GM21526 (cell line): Measurements from ENCODE around the gene TMPRSS11E.
"Not testable (repeated sequence)": the region's sequence is repeated elsewhere in the genome, so short reads cannot be mapped to it uniquely, and the experiment has no call there.

Experiments
- ATAC-seq: cut with Tn5 transposase; IDR thresholded peaks from one replicate; pipeline ENCODE4 v1.9.1; 2021; ENCODE audit warnings: moderate library complexity; ENCODE audit not compliant: unreplicated experiment, low FRiP score

TMPRSS11E gene

DNA sequence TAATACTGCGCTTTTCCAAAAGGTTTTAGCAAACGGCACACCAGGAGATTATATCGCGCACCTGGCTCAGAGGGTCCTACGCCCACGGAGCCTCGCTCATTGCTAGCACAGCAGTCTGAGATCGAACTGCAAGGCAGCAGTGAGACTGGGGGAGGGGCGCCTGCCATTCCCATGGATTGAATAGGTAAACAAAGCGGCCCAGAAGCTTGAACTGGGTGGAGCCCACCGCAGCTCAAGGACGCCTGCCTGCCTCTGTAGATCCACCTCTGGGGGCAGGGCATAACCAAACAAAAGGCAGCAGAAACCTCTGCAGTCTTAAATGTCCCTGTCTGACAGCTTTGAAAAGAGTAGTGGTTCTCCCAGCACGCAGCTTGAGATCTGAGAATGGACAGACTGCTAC, 95.5 kb downstream of the TMPRSS11E start:
- ATAC-seq = not testable (repeated sequence)
